Spleen (tissue), 7 donors: ENCODE results near the gene FA2H.

Experiments used
- POLR2AphosphoS5 ChIP-seq, 3 donors: sonication (generic); formaldehyde crosslinking; IDR thresholded peaks; one replicate each; pipeline ENCODE4 v1.5.1; 2017; ENCODE audit warnings: antibody characterized with exemption in 3 of 3
- TF ChIP-seq, protein P1 (sequence below), 11 experiments: fragments of 200-600 bp in 7 of 11; fragments of 450-650 bp in 4 of 11; sonication (generic) in 4 of 11; IDR thresholded peaks in 8 of 11; conservative IDR thresholded peaks in 3 of 11; 1 replicate in 7 of 11; 2 replicates in 4 of 11; pipeline versions ENCODE4 v1.4.0 to v1.8.0; 2016 to 2021; ENCODE audit warnings: antibody characterized with exemption in 11 of 11, inconsistent platforms in 4 of 11, mild to moderate bottlenecking in 1 of 11
- donor health status: DM: no; HTN: no; CAD: no; lungs with moderate emphysema.
- donor health status: DM: no; HTN: no; CAD: no.
- donor health status: DM: no; HTN: no; CAD: no.

DNA sequence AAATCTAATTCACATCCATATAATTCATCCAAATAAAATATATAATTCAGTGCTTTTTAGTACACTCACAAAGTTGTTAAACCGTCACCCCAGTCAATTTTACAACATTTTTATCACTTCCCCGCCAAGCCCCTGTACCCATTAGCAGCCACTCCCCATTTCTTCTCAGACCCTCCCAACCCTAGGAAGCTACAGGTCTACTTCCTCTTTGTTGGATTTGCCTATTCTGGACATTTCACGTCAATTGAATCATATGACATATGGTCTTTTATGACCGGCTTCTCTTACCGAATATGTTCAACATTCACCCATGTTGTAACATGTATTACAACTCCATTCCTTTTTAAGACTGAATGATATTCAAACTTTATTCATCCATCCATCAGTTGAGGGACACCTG, 54.0 kb downstream of the FA2H start:
- TF ChIP-seq, protein P1, sequence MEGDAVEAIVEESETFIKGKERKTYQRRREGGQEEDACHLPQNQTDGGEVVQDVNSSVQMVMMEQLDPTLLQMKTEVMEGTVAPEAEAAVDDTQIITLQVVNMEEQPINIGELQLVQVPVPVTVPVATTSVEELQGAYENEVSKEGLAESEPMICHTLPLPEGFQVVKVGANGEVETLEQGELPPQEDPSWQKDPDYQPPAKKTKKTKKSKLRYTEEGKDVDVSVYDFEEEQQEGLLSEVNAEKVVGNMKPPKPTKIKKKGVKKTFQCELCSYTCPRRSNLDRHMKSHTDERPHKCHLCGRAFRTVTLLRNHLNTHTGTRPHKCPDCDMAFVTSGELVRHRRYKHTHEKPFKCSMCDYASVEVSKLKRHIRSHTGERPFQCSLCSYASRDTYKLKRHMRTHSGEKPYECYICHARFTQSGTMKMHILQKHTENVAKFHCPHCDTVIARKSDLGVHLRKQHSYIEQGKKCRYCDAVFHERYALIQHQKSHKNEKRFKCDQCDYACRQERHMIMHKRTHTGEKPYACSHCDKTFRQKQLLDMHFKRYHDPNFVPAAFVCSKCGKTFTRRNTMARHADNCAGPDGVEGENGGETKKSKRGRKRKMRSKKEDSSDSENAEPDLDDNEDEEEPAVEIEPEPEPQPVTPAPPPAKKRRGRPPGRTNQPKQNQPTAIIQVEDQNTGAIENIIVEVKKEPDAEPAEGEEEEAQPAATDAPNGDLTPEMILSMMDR (IDR thresholded peaks at IDR 0.05 in 8 of 11, conservative IDR thresholded peaks at IDR 0.05 in 3 of 11), result no peak
- no peak for TF ChIP-seq POLR2AphosphoS5 (IDR thresholded peaks at IDR 0.05)
